ENCODE measurements around the gene ACSL1. TPM values are rescaled to one million over a fixed set of nuclear protein-coding genes. Genes with fewer than 3 reads are reported as not detected.
A peak's percentile ranks its signal among the peaks of the same experiment; 100 is the strongest.

Gene ACSL1
- total and polyA plus RNA-seq, 8 donors, result 18.5 to 270 (median 26.4) TPM

- Histone ChIP-seq H3K9me3 (no peaks in the 10 kb centered on the region), H3K27me3 (no peaks in the 10 kb centered on the region), H3K27ac (peak overlapping the region in 1 of 2 donors; percentile 74), H3K4me3 (peak overlapping the region in 1 of 2 donors; percentile 91), H3K36me3 (no peaks in the 10 kb centered on the region), H3K4me1 (peaks cover 9 to 40% of the 10 kb centered on the region in 2 donors)
- intact Hi-C loops (cut with DNase I), result no loop called here
- no peak for DNase-seq
- TF ChIP-seq, protein P1, sequence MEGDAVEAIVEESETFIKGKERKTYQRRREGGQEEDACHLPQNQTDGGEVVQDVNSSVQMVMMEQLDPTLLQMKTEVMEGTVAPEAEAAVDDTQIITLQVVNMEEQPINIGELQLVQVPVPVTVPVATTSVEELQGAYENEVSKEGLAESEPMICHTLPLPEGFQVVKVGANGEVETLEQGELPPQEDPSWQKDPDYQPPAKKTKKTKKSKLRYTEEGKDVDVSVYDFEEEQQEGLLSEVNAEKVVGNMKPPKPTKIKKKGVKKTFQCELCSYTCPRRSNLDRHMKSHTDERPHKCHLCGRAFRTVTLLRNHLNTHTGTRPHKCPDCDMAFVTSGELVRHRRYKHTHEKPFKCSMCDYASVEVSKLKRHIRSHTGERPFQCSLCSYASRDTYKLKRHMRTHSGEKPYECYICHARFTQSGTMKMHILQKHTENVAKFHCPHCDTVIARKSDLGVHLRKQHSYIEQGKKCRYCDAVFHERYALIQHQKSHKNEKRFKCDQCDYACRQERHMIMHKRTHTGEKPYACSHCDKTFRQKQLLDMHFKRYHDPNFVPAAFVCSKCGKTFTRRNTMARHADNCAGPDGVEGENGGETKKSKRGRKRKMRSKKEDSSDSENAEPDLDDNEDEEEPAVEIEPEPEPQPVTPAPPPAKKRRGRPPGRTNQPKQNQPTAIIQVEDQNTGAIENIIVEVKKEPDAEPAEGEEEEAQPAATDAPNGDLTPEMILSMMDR (IDR thresholded peaks at IDR 0.05), result no peak
- ATAC-seq, result no peak
These were observed 91.0 kb downstream of the ACSL1 start for GRCh38 chr4:184734758-184735157.

- no peaks in the 10 kb centered on the region for H3K27me3 ChIP-seq
- ATAC-seq, result peak; percentile 97
- DNase-seq, result peak; percentile 95 to 99 (median 97)
- TF ChIP-seq, protein P1 (IDR thresholded peaks at IDR 0.05), result no peak
- H3K4me3 ChIP-seq, result peak within 1 kb of the TSS; percentile 80 to 91
- no peaks in the 10 kb centered on the region for H3K9me3 ChIP-seq
- H3K4me1 ChIP-seq, result peaks cover 9 to 32% of the 10 kb centered on the region in 2 donors
- H3K36me3 ChIP-seq, result no peaks in the 10 kb centered on the region
- H3K27ac ChIP-seq, result peak within 1 kb of the TSS; percentile 17 to 74
- intact Hi-C loops (cut with DNase I), result no loop called here
These were observed 91.9 kb downstream of the ACSL1 start, which contains the start of gene CENPU for GRCh38 chr4:184733654-184734524. Gene CENPU (minus strand): TSS chr4:184734096. CDS start chr4:184734062, 34 bp downstream.

- Histone ChIP-seq H3K4me3 (peak overlapping the region in 1 of 2 donors; percentile 91), H3K27me3 (no peaks in the 10 kb centered on the region), H3K9me3 (no peaks in the 10 kb centered on the region), H3K36me3 (no peaks in the 10 kb centered on the region), H3K27ac (no peak overlapping the region), H3K4me1 (peaks cover 9 to 31% of the 10 kb centered on the region in 2 donors)
- TF ChIP-seq, protein P1 (IDR thresholded peaks at IDR 0.05), result no peak
- ATAC-seq (peak; percentile 27), DNase-seq (peak in 2 of 4 donors; percentile 52 to 72)
- intact Hi-C loops (cut with DNase I), result no loop called here
These were observed 93.6 kb downstream of the ACSL1 start for GRCh38 chr4:184732126-184732525.

DNA sequence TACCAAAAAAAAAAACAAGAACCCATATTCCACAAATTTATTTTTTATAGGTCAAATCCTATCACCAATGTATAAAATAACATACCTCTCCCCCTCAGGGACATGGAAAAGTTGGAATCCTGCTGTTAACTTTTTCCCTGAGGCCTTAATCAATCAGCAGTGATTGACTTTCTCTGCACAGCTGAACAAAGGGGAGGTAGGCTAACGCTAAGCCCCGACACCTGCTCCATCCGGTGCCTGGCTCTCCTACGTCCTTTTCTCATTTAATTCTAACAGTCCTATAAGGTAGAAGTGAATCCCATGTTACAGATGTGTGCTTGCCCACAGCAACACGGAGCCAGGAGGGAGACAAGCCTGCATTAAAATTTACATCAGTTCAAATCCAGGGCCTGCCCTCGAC is 94.7 kb downstream of the ACSL1 start:
- Histone ChIP-seq H3K36me3 (no peaks in the 10 kb centered on the region), H3K4me1 (peaks cover 9 to 31% of the 10 kb centered on the region in 2 donors), H3K27ac (no peak overlapping the region), H3K4me3 (no peak overlapping the region), H3K27me3 (no peaks in the 10 kb centered on the region), H3K9me3 (no peaks in the 10 kb centered on the region)
- intact Hi-C loops (cut with DNase I), result no loop called here
- DNase-seq (no peak), ATAC-seq (no peak)
- TF ChIP-seq, protein P1 (IDR thresholded peaks at IDR 0.05), result no peak

DNA sequence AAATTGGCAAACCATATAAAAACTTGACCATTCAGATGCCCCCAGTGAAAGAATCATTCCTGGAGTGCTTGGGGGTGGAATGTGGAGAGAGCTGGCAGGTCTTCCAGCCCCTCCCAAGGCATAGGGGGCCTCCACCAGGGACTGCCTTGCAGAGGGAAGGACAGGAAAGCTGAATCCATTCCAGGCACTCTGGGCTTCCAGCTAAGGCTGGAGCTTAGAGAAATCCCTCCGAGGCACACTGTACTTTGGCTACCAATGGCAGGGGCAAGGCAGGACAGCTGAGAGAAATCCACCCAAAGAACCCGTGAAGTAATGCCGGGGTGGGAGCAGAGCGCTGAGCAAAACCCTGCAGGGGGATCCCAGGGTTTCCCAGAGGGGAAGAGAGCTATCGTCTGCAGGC is 95.8 kb downstream of the ACSL1 start:
- Histone ChIP-seq H3K4me3 (no peak overlapping the region), H3K9me3 (no peaks in the 10 kb centered on the region), H3K36me3 (no peaks in the 10 kb centered on the region), H3K4me1 (peaks cover 9 to 29% of the 10 kb centered on the region in 2 donors), H3K27ac (no peak overlapping the region), H3K27me3 (no peaks in the 10 kb centered on the region)
- ATAC-seq, result no peak
- DNase-seq, result no peak
- TF ChIP-seq, protein P1 (IDR thresholded peaks at IDR 0.05), result no peak
- intact Hi-C loops (cut with DNase I), result no loop called here
